Liver (tissue), 9 donors: Measurements from ENCODE around the gene ZSWIM6. TPM values are rescaled to one million over a fixed set of nuclear protein-coding genes. Genes with fewer than 3 reads are reported as not detected.

Source experiments
- DNase-seq: peaks from one replicate; pipeline ENCODE4 v3.0.0-alpha.2; 2017; ENCODE audit warnings: low spot score
- H3K27ac ChIP-seq, 2 donors: one replicate each; pipeline ENCODE4 v1.7.0; 2013; ENCODE audit warnings: inconsistent platforms in 2 of 2, low read length in 2 of 2, control low read depth in 1 of 2, low read depth in 1 of 2, mild to moderate bottlenecking in 1 of 2
- H3K27me3 ChIP-seq, 4 donors: one replicate each; pipeline versions ENCODE4 v1.6.1 to v1.7.0; 2013; ENCODE audit warnings: low read length in 3 of 4, inconsistent platforms in 1 of 4, mild to moderate bottlenecking in 1 of 4, moderate library complexity in 1 of 4; ENCODE audit not compliant: control insufficient read depth in 4 of 4, insufficient read depth in 4 of 4
- H3K36me3 ChIP-seq, 4 donors: one replicate each; pipeline versions ENCODE4 v1.6.1 to v1.7.0; 2013; ENCODE audit warnings: low read length in 3 of 4, mild to moderate bottlenecking in 3 of 4, low read depth in 1 of 4, moderate library complexity in 1 of 4; ENCODE audit not compliant: control insufficient read depth in 4 of 4, insufficient read depth in 3 of 4
- H3K4me1 ChIP-seq, 4 donors: one replicate each; pipeline versions ENCODE4 v1.6.1 to v1.7.0; 2013; ENCODE audit warnings: low read length in 3 of 4, mild to moderate bottlenecking in 3 of 4, moderate library complexity in 1 of 4; ENCODE audit not compliant: control insufficient read depth in 4 of 4, insufficient read depth in 4 of 4
- H3K4me3 ChIP-seq, 3 donors: one replicate each; pipeline versions ENCODE4 v1.6.1 to v1.7.0; 2013; ENCODE audit warnings: low read length in 3 of 3, control low read depth in 1 of 3, low read depth in 1 of 3, mild to moderate bottlenecking in 1 of 3
- H3K9ac ChIP-seq, 2 donors: one replicate each; pipeline ENCODE4 v1.7.0; 2013; ENCODE audit warnings: low read length in 2 of 2, mild to moderate bottlenecking in 2 of 2, moderate library complexity in 2 of 2, control low read depth in 1 of 2, low read depth in 1 of 2
- H3K9me3 ChIP-seq, 4 donors: one replicate each; pipeline versions ENCODE4 v1.6.1 to v1.7.0; 2013; ENCODE audit warnings: low read length in 3 of 4; ENCODE audit not compliant: control insufficient read depth in 4 of 4
- CTCF ChIP-seq: fragments of 150-350 bp; IDR thresholded peaks from 2 replicates; pipeline ENCODE4 v1.5.1; 2017; ENCODE audit warnings: improper control_type of control experiment, low read depth, low read length; ENCODE audit not compliant: missing input control
- EGR1 ChIP-seq, 2 donors: IDR thresholded peaks; 2 replicates each; pipeline ENCODE4 v1.6.1; 2016 to 2018; ENCODE audit warnings: antibody characterized with exemption in 2 of 2, low read depth in 2 of 2
- FOXA1 ChIP-seq: IDR thresholded peaks from 2 replicates; pipeline ENCODE4 v1.6.1; 2016; ENCODE audit warnings: antibody characterized with exemption
- FOXA2 ChIP-seq: IDR thresholded peaks from 2 replicates; pipeline ENCODE4 v1.6.1; 2016; ENCODE audit warnings: antibody characterized with exemption
- GABPA ChIP-seq, 2 donors: IDR thresholded peaks in 1 of 2; conservative IDR thresholded peaks in 1 of 2; 2 replicates each; pipeline ENCODE4 v1.6.1; 2016; ENCODE audit warnings: antibody characterized with exemption in 2 of 2, mild to moderate bottlenecking in 1 of 2, moderate library complexity in 1 of 2
- HNF4A ChIP-seq, 2 donors: conservative IDR thresholded peaks; 2 replicates each; pipeline ENCODE4 v1.6.1; 2016; ENCODE audit warnings: antibody characterized with exemption in 2 of 2, mild to moderate bottlenecking in 2 of 2
- HNF4G ChIP-seq: IDR thresholded peaks from 2 replicates; pipeline ENCODE4 v1.6.1; 2016; ENCODE audit warnings: antibody characterized with exemption
- JUND ChIP-seq, 2 donors: IDR thresholded peaks; 2 replicates each; pipeline ENCODE4 v1.6.1; 2016; ENCODE audit warnings: antibody characterized with exemption in 2 of 2
- NR2F2 ChIP-seq: IDR thresholded peaks from 2 replicates; pipeline ENCODE4 v1.6.1; 2016; ENCODE audit warnings: antibody characterized with exemption
- RAD21 ChIP-seq, 2 donors: IDR thresholded peaks; 2 replicates each; pipeline ENCODE4 v1.6.1; 2016; ENCODE audit warnings: antibody characterized with exemption in 2 of 2, mild to moderate bottlenecking in 2 of 2
- REST ChIP-seq: IDR thresholded peaks from 2 replicates; pipeline ENCODE4 v1.6.1; 2016; ENCODE audit warnings: antibody characterized with exemption, mild to moderate bottlenecking
- YY1 ChIP-seq: IDR thresholded peaks from 2 replicates; pipeline ENCODE4 v1.6.1; 2016; ENCODE audit warnings: antibody characterized with exemption, mild to moderate bottlenecking
- ZBTB33 ChIP-seq: IDR thresholded peaks from 2 replicates; pipeline ENCODE4 v1.6.1; 2016; ENCODE audit warnings: antibody characterized with exemption
- WGBS: extraction: QIAGEN DNeasy Blood & Tissue Kit; methylation state at CpG from one replicate; pipeline ENCODE4 v1.1.7; 2013; 5-methylcytosine and 5-hydroxymethylcytosine counted together
- polyA plus RNA-seq, 2 donors: library from polyadenylated mRNA; stranded (reverse) in 1 of 2; unstranded in 1 of 2; fragments of 200-250 nt in 1 of 2; fragments of >200 nt in 1 of 2; fragmentation: Nextera tagmentation in 1 of 2; extraction: Ambion mirVana in 1 of 2; gene quantifications; one replicate each; pipeline versions ENCODE4 v1.2.1 to v1.2.3, GENCODE V29; 2013 to 2015
- total RNA-seq, 2 donors: library from RNA; depleted of rRNA; stranded (reverse); fragments of >200 nt; gene quantifications; one replicate each; pipeline ENCODE4 v1.2.3, GENCODE V29; 2014
- TF ChIP-seq, protein P1 (sequence below): IDR thresholded peaks from 2 replicates; pipeline ENCODE4 v1.6.1; 2016; ENCODE audit warnings: antibody characterized with exemption
- donor health status: healthy.
- donor health status: healthy.
- donor health status: healthy.
- donor health status: healthy.
- donor health status: healthy.

The ZSWIM6 gene
- total and polyA plus RNA-seq, 4 donors: 1.3 to 5.2 (median 3.3) TPM

- no peak overlapping the region for H3K27ac ChIP-seq
- 78% methylated on average over 4 of the region's 4 CpGs for WGBS
- H3K4me1 ChIP-seq: peaks cover 0 to 24% (median 10%) of the 10 kb centered on the region in 4 donors
- H3K9me3 ChIP-seq: no peaks in the 10 kb centered on the region
- no peak overlapping the region for H3K4me3 ChIP-seq
- DNase-seq: no peak
- H3K36me3 ChIP-seq: no peaks in the 10 kb centered on the region
- no peaks in the 10 kb centered on the region for H3K27me3 ChIP-seq
- TF ChIP-seq, protein P1, sequence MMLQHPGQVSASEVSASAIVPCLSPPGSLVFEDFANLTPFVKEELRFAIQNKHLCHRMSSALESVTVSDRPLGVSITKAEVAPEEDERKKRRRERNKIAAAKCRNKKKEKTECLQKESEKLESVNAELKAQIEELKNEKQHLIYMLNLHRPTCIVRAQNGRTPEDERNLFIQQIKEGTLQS: no peak
- no peak overlapping the region for H3K9ac ChIP-seq
These were observed 66.4 kb downstream of the ZSWIM6 start for GRCh38 chr5:61398440-61398839.

DNA sequence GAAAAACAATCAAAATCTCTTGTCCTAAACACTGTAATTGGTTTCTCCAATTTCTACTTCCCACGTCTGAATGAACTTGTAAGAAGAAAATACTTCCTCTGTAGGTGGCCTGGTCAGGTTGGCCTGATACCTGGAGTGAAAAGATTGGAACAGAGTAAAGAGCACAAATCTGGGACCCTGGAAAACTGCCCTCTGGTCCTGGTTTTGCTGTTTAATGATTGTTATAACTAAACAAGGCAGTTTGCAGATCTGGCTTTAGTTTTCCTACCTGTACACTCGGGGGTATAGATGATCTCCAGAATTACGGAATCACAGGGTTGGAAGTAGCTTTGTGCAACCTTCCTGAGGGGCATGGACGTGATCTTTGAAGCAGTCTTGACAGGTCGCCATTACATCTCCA is 67.6 kb downstream of the ZSWIM6 start:
- no peak for DNase-seq
- H3K27ac ChIP-seq: no peak overlapping the region
- WGBS: 56% methylated on average over 5 of the region's 5 CpGs
- no peaks in the 10 kb centered on the region for H3K27me3 ChIP-seq
- TF ChIP-seq EGR1 (IDR thresholded peaks at IDR 0.05; ENCODE audit: low read depth in 2 of 2) (no peak), NR2F2 (no peak), FOXA1 (no peak), GABPA (IDR thresholded peaks at IDR 0.05 in 1 of 2, conservative IDR thresholded peaks at IDR 0.05 in 1 of 2) (no peak), RAD21 (IDR thresholded peaks at IDR 0.05) (no peak), HNF4A (conservative IDR thresholded peaks at IDR 0.05) (no peak), YY1 (no peak), HNF4G (no peak), ZBTB33 (no peak), REST (no peak), FOXA2 (no peak), CTCF (no peak), JUND (IDR thresholded peaks at IDR 0.05) (no peak)
- TF ChIP-seq, protein P1: no peak
- no peak overlapping the region for H3K4me3 ChIP-seq
- H3K4me1 ChIP-seq: peaks cover 2 to 23% (median 10%) of the 10 kb centered on the region in 4 donors
- no peak overlapping the region for H3K9ac ChIP-seq
- no peaks in the 10 kb centered on the region for H3K36me3 ChIP-seq
- H3K9me3 ChIP-seq: no peaks in the 10 kb centered on the region
